Smooth muscle cell (in vitro differentiated cells): ENCODE data around the gene LRRC4B. TPM values are rescaled to one million over a fixed set of nuclear protein-coding genes. Genes with fewer than 3 reads are reported as not detected.

ENCODE experiments used
- DNase-seq: peaks from one replicate; lab custom pipeline; 2025; ENCODE audit not compliant: unreplicated experiment; lab: John Stamatoyannopoulos, UW
- H2AFZ ChIP-seq: fragments of 200-600 bp; sonication (generic); 2 replicates; pipeline ENCODE4 v1.6.0; 2016; ENCODE audit warnings: antibody characterized with exemption, low read depth, mild to moderate bottlenecking
- H3F3A ChIP-seq: fragments of 200-600 bp; sonication (generic); 2 replicates; pipeline ENCODE4 v1.6.0; 2017; ENCODE audit warnings: antibody characterized with exemption, low read depth
- H3K27ac ChIP-seq: fragments of 200-600 bp; sonication (generic); 2 replicates; pipeline ENCODE4 v1.5.1; 2016; ENCODE audit warnings: low read depth, mild to moderate bottlenecking
- H3K27me3 ChIP-seq: fragments of 200-600 bp; sonication (generic); 2 replicates; pipeline ENCODE4 v1.6.1; 2016; ENCODE audit warnings: low read depth, mild to moderate bottlenecking
- H3K36me3 ChIP-seq: fragments of 200-600 bp; sonication (generic); 2 replicates; pipeline ENCODE4 v1.5.1; 2016; ENCODE audit warnings: low read depth
- H3K4me1 ChIP-seq: fragments of 200-600 bp; sonication (generic); 2 replicates; pipeline ENCODE4 v1.5.1; 2016; ENCODE audit warnings: low read depth
- H3K4me2 ChIP-seq: fragments of 200-600 bp; sonication (generic); 2 replicates; pipeline ENCODE4 v1.6.0; 2016; ENCODE audit warnings: mild to moderate bottlenecking
- H3K4me3 ChIP-seq: fragments of 200-600 bp; sonication (generic); 2 replicates; pipeline ENCODE4 v1.5.1; 2016; ENCODE audit warnings: mild to moderate bottlenecking
- H3K79me2 ChIP-seq: fragments of 200-600 bp; sonication (generic); 2 replicates; pipeline ENCODE4 v1.6.0; 2016; ENCODE audit warnings: low read depth, mild to moderate bottlenecking
- H3K9ac ChIP-seq: fragments of 200-600 bp; sonication (generic); 2 replicates; pipeline ENCODE4 v1.6.0; 2016; ENCODE audit warnings: low read depth
- H3K9me3 ChIP-seq: fragments of 200-600 bp; sonication (generic); replicated peaks from 2 replicates; pipeline ENCODE4 v1.5.1; 2016; ENCODE audit warnings: low read depth
- H4K20me1 ChIP-seq: fragments of 200-600 bp; sonication (generic); 2 replicates; pipeline ENCODE4 v1.6.0; 2016; ENCODE audit warnings: low read depth
- CTCF ChIP-seq: fragments of 200-600 bp; sonication (generic); IDR thresholded peaks from 2 replicates; pipeline ENCODE4 v1.5.1; 2017; ENCODE audit warnings: borderline replicate concordance, mild to moderate bottlenecking, antibody characterized with exemption; ENCODE audit not compliant: insufficient read depth, poor library complexity, severe bottlenecking
- WGBS: methylation state at CpG from one replicate; pipeline ENCODE4 v1.1.7; 2016; ENCODE audit warnings: low lambda C conversion rate; 5-methylcytosine and 5-hydroxymethylcytosine counted together
- polyA plus RNA-seq: library from polyadenylated mRNA; unstranded; fragments of >200 nt; fragmentation: Nextera tagmentation; extraction: Ambion mirVana; gene quantifications from 2 replicates; pipeline ENCODE4 v1.2.1, GENCODE V29; 2016
- total RNA-seq: library from RNA; depleted of rRNA; stranded (reverse); fragments of >200 nt; gene quantifications from 2 replicates; pipeline ENCODE4 v1.2.3, GENCODE V29; 2014

The LRRC4B gene
- total and polyA plus RNA-seq, 2 experiments from 2014 or later = 1.7 to 8.6 TPM

GRCh38 chr19:50489461-50490011 is 78.7 kb downstream of the LRRC4B start:
- Histone ChIP-seq H3K27me3 (peaks cover 5% of the 10 kb centered on the region), H3K4me1 (no peaks in the 10 kb centered on the region), H4K20me1 (no peaks in the 10 kb centered on the region), H3K9me3 (no peaks in the 10 kb centered on the region), H3K4me3 (no peak overlapping the region), H3K27ac (no peak overlapping the region), H3F3A (no peaks in the 10 kb centered on the region), H3K79me2 (no peaks in the 10 kb centered on the region), H2AFZ (no peak overlapping the region), H3K36me3 (no peaks in the 10 kb centered on the region), H3K9ac (no peak overlapping the region), H3K4me2 (no peak overlapping the region)
- WGBS = 57% methylated on average over 21 of the region's 24 CpGs
- no peak for DNase-seq
- no peak for TF ChIP-seq CTCF

GRCh38 chr19:50488389-50489194 is 79.6 kb downstream of the LRRC4B start:
- Histone ChIP-seq H3K4me3 (no peak overlapping the region), H3K9ac (no peak overlapping the region), H2AFZ (no peak overlapping the region), H3K27ac (no peak overlapping the region), H3F3A (no peaks in the 10 kb centered on the region), H3K4me1 (no peaks in the 10 kb centered on the region), H3K27me3 (peaks cover 5% of the 10 kb centered on the region), H3K79me2 (no peaks in the 10 kb centered on the region), H4K20me1 (no peaks in the 10 kb centered on the region), H3K36me3 (no peaks in the 10 kb centered on the region), H3K4me2 (peak overlapping the region; percentile 31), H3K9me3 (no peaks in the 10 kb centered on the region)
- WGBS = 55% methylated on average over 7 of the region's 13 CpGs
- no peak for DNase-seq
- TF ChIP-seq CTCF = no peak

- Histone ChIP-seq H3K27ac (no peak overlapping the region), H3K4me3 (no peak overlapping the region), H4K20me1 (no peaks in the 10 kb centered on the region), H3K4me1 (no peaks in the 10 kb centered on the region), H3K9ac (no peak overlapping the region), H3K9me3 (no peaks in the 10 kb centered on the region), H3F3A (no peaks in the 10 kb centered on the region), H3K4me2 (no peak overlapping the region), H3K36me3 (no peaks in the 10 kb centered on the region), H3K27me3 (no peaks in the 10 kb centered on the region), H3K79me2 (no peaks in the 10 kb centered on the region), H2AFZ (no peak overlapping the region)
- WGBS = 78% methylated on average over 17 of the region's 18 CpGs
- peak; percentile 56 for TF ChIP-seq CTCF
- no peak for DNase-seq
Measured at GRCh38 chr19:50486823-50487515, 81.3 kb downstream of the LRRC4B start.
